ENCODE results near the gene ELAVL4. TPM values are rescaled to one million over a fixed set of nuclear protein-coding genes. Genes with fewer than 3 reads are reported as not detected.

The ELAVL4 gene
- total and polyA plus RNA-seq, 12 donors: 0.18 to 17.7 (median 4.3) TPM; not detected in 2

GRCh38 chr1:50183378-50184133 lies 74.8 kb downstream of the ELAVL4 start:
- Histone ChIP-seq H3K36me3 (replicated peaks in 1 of 2) (no peaks in the 10 kb centered on the region), H3K27me3 (no peaks in the 10 kb centered on the region), H3K9me3 (replicated peaks in 1 of 3) (no peaks in the 10 kb centered on the region), H3K4me3 (no peak overlapping the region), H3K4me1 (replicated peaks in 1 of 2) (no peaks in the 10 kb centered on the region), H3K27ac (no peak overlapping the region)
- intact Hi-C loops (cut with DNase I): no loop called here
- TF ChIP-seq POLR2A (IDR thresholded peaks at IDR 0.05): no peak
- no peak for TF ChIP-seq CTCF (IDR thresholded peaks at IDR 0.05)
- WGBS, 4 donors: 27 to 31% (median 30%) methylated on average over 11 to 12 of the region's 12 CpGs
- no peak for DNase-seq

GRCh38 chr1:50189369-50189768 lies 80.6 kb downstream of the ELAVL4 start:
- H3K36me3 ChIP-seq (replicated peaks in 1 of 2): no peaks in the 10 kb centered on the region
- no peak overlapping the region for H3K27ac ChIP-seq
- no peaks in the 10 kb centered on the region for H3K4me1 ChIP-seq (replicated peaks in 1 of 2)
- 79 to 92% (median 81%) methylated on average over 3 of the region's 3 CpGs for WGBS, 4 donors
- no peak for TF ChIP-seq CTCF (IDR thresholded peaks at IDR 0.05)
- H3K27me3 ChIP-seq: no peaks in the 10 kb centered on the region
- H3K4me3 ChIP-seq: no peak overlapping the region
- intact Hi-C loops (cut with DNase I): no loop called here
- no peaks in the 10 kb centered on the region for H3K9me3 ChIP-seq (replicated peaks in 1 of 3)
- DNase-seq: no peak

GRCh38 chr1:50193002-50193401 lies 84.3 kb downstream of the ELAVL4 start:
- Histone ChIP-seq H3K9me3 (replicated peaks in 1 of 3) (no peaks in the 10 kb centered on the region), H3K36me3 (replicated peaks in 1 of 2) (no peaks in the 10 kb centered on the region), H3K4me3 (no peak overlapping the region), H3K4me1 (replicated peaks in 1 of 2) (no peaks in the 10 kb centered on the region), H3K27ac (no peak overlapping the region), H3K27me3 (no peaks in the 10 kb centered on the region)
- 15 to 34% (median 17%) methylated on average over 3 of the region's 3 CpGs for WGBS, 4 donors
- DNase-seq: no peak
- TF ChIP-seq CTCF (IDR thresholded peaks at IDR 0.05) (no peak), POLR2A (IDR thresholded peaks at IDR 0.05) (no peak)
- intact Hi-C loops (cut with DNase I): no loop called here

- Histone ChIP-seq H3K4me1 (replicated peaks in 1 of 2) (no peaks in the 10 kb centered on the region), H3K4me3 (no peak overlapping the region), H3K9me3 (replicated peaks in 1 of 3) (no peaks in the 10 kb centered on the region), H3K27ac (no peak overlapping the region), H3K27me3 (no peaks in the 10 kb centered on the region), H3K36me3 (replicated peaks in 1 of 2) (no peaks in the 10 kb centered on the region)
- intact Hi-C loops (cut with DNase I): no loop called here
- TF ChIP-seq CTCF (IDR thresholded peaks at IDR 0.05) (no peak), POLR2A (IDR thresholded peaks at IDR 0.05) (no peak)
- 56 to 74% (median 65%) methylated on average over 2 of the region's 2 CpGs for WGBS, 4 donors
- no peak for DNase-seq
Measured at GRCh38 chr1:50195205-50195604, 86.5 kb downstream of the ELAVL4 start.

Measured in adrenal gland (tissue), 12 donors.